Measurements from ENCODE around the gene PPM1D.

GRCh38 chr17:60695960-60696359, 96.0 kb downstream of the PPM1D start:
- TF ChIP-seq CTCF (conservative IDR thresholded peaks at IDR 0.05; ENCODE audit: low read length) (no peak), EZH2phosphoT487 (IDR thresholded peaks at IDR 0.05; ENCODE audit: borderline replicate concordance, low read depth, low read length) (no peak)
